Putamen (tissue), 1 donor: ENCODE measurements around the gene SLC22A16.

ENCODE experiments used
- DNase-seq: peaks from one replicate; pipeline ENCODE4 v3.0.0-alpha.2; 2016; ENCODE audit warnings: low spot score

The SLC22A16 gene

DNA sequence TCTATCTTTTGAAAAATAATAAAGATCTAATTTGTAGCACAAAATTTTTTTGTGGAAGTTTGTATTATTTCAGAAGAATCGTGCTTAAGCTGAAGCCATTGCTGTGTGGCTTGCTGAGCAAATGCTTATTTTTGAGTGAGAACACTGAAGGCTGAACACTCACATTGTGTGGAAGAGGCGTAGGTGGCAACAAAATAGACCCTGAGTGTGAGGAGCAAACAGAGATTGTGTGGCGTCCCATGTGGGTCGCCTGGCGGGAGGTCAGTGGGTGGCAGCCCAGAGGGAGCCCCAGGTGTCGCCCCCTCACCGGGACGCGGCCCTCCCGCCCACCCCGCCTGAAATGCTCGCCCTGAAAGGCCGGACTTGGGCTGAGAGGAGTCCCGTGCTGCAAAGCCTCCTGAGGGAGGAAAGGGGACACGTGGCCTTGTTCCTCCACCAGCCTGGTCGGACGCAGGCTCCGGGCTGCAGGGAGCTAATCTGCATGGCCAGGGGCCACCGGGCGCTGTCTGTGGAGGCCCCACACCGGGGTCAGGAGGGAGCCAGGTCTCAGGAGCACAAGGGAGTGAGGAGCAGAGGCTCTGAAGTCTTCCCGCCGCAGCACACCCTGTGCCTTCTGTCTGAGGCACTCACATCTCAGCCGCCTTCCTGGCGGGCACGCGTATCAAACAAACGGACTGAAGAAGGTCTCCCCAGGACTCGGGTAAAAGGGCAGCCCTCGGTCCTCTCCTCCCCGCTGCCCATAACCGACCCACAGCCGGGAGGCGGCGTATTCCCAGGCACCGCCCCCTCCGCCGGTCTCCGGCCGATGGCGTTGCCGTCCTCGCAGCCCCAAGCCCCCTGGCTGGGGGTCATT is 77.0 kb downstream of the SLC22A16 start:
- no peak for DNase-seq

DNA sequence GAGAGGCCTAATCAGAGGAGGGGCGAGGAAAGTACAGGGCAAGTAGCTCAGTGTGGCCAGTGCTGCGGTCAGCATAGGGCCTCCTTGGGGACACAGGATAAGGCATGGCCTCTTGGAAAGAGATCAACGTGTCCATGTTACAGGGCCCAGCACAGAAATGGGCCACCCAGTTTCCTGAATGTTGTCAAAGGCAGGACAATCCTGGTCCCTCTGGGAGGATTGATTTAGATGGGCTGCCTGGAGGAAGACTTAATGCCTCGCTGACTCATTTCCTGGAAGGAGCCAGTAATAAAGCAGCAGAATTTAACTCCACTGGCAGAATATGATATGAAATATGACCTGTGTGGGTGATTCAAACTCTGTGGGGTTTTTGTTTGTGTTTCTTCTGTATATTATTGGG is 77.6 kb downstream of the SLC22A16 start:
- no peak for DNase-seq

DNA sequence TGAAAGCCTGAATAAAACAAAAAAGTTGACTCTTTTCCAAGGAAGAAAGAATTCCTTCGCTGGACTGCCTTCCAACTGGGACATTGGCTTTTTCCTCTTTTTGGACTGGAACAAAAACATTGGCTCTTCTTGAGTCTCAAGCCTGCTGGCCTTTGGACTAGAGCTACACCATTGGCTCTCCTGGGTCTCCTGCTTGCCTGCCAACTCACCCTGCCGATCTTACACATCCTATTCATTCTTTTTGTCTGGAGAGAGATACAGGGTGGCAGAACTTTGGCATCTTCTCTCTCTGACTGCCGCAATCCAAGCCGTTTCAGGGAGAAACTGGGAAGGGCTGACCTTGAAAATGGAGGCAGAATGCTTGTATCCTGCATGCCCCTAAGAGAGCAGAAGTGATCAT is 81.2 kb downstream of the SLC22A16 start:
- no peak for DNase-seq

DNA sequence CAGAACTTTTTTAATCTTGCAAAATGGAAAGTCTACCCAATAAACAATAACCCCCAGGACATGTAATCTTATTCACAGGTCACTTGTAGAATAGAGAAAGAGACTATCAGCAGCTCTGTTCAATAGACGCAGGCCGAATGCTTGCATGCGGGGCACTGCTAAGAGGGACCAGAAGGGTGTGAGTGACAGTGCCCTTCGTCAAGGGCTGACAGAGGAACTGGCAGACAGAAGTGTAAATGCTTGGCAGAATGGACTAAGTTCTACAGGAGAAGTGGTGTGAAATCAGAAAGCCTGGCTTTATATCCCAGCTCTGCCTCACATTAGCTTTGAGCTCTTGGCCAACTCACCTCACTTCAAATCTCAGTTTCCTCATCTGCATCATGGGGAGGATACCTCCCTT is 82.0 kb downstream of the SLC22A16 start:
- DNase-seq: no peak

DNA sequence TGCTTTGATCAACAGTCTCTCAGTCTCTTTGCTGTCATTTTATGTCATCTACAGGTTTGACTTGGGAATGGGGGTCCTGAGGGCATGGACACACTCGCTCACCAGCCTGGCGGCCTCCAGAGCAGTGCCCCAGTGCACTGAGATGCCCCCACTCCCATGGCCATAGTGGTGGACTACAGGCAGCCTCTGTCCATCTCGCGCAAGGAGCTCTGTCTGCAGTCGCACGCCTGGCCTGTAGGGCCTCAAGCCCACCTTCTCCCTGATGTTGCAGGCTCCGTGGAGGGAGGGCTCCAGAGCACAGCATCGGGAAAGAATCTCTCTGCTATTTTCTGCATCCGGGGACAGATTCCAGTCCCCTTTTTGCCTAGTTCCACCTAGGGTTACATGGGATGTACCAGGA is 83.7 kb downstream of the SLC22A16 start:
- no peak for DNase-seq

DNA sequence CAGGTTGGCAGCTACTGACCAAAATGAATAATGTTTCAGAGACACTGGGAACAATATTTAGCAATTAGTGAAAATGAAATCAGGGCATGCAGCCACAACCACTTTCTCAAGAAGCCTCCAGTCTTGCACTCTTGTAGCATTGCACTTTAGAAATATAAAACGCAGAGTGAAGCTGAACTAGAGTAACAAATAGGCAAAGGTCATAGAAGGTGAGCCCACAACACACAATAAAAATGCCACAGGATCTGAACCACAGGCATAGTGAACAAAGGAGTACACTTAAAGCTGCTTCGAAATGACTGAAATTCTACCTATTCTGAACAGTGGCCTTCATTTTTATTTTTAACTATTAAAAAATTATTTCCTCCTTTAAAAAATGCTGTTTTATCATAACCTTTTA is 86.0 kb downstream of the SLC22A16 start:
- DNase-seq: no peak

DNA sequence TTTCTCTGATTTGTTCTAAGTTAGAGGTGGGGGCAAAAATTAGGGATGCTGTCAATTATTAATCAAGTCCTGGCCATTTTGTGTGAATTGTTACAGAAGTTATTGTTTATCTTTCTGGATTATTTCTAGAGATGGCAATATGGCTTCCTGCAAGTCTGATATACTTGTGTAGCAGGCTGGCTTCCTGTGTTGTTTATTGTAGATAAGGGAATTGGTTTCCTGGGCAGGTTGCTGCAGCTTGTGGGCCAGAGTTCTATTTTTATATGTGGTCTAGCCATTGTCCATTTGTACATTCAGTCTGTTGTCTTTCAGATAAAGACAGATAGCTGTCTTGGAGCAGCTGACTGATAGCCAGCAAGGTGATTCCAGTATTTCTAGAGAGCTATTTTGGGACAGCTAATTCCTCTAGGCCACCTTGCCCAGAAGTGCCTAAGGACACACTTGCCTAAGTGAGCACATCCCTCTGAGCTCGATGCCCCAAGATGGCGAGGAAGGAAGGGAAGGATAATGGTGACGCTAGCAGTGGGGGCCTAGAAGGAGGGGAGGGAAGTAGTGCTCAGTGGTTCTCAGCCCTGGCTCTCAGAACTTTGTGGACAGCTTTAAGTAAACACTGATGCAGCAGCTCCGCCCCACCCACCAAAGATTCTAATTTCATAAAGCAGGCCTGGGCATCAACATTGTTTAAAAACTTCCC is 86.6 kb downstream of the SLC22A16 start:
- DNase-seq: no peak

DNA sequence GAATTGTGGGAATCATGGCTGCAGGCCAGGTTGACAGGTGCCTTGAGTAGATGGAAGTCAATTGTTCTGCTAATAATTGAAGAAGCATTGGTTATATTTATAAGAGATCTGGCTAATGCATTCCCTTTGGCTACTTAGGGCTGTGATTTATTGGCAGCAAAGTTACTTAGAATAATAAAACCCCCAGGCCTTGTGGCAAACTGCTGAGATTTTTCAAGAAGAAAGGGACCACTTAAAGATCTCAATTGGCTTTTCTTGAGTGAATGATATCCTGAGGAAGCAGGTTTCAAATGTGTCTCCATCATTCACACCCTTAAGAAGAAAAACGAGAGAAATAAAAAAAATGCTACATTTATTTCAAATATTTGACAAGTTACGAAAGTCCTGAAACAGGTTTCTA is 88.4 kb downstream of the SLC22A16 start:
- no peak for DNase-seq

DNA sequence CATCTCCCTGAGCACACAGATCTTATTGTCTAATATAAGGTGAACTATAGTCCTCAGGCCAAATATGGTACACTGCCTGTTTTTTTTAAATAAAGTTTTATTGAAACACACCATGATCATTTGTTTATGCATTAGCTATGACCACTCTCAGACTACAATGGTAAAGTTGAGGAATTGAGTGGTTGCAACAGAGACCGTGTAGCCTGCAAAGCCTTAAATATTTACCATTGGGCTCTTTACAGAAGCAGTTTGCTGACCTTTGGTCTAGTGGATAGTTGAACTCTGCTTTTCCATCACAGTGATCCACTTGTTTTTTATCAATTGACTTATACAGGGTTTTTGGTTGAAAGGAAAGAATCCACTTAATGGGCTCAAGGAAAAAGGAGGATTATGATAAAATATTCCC is 91.0 kb downstream of the SLC22A16 start:
- DNase-seq: no peak

DNA sequence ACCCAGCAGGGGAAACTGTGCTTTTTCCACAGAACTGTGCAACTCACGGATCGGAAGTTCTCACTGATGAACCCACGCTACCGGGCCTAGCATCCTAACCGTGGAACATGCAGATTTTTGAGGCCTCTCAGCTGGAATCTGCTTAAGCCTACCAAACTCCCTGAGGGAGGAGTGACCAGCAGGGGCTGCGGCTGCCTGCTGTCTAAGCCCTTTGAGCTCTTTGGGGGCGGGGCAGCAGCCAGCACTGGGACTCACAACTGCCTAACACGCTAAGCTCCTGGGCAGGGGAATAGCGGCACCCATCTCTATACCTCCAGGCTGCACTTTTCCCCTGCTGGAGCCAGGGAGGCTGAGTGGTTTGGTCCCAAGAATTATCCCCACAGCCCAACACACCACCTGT is 97.9 kb downstream of the SLC22A16 start:
- DNase-seq: no peak
